Measurements from ENCODE around the gene ARHGEF39.
A peak's percentile ranks its signal among the peaks of the same experiment; 100 is the strongest.

ARHGEF39 gene

DNA sequence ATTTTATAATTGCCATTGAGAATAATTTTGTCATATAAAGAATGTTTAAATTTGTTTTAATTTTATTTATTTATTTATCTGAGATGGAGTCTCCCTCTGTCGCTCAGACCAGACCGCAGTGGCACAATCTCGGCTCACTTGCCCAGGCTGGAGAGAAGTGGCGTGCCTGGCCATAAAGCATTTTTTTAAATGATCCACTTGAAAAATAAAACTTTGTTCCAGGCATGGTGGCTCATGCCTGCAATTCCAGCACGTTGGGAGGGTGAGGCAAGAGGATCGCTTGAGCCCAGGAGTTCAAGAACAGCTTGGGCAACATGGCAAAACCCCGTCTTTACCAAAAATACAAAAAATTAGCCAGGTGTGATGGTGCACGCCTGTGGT, 12.2 kb downstream of the ARHGEF39 start:
- TF ChIP-seq CTCF (IDR thresholded peaks at IDR 0.05; ENCODE audit: low read depth, low read length, missing control alignments) = no peak
- H3K4me3 ChIP-seq (replicated peaks; ENCODE audit: low read depth, low read length) = no peak overlapping the region
- DNase-seq (ENCODE audit: extremely low read depth, low read depth) = no peak

DNA sequence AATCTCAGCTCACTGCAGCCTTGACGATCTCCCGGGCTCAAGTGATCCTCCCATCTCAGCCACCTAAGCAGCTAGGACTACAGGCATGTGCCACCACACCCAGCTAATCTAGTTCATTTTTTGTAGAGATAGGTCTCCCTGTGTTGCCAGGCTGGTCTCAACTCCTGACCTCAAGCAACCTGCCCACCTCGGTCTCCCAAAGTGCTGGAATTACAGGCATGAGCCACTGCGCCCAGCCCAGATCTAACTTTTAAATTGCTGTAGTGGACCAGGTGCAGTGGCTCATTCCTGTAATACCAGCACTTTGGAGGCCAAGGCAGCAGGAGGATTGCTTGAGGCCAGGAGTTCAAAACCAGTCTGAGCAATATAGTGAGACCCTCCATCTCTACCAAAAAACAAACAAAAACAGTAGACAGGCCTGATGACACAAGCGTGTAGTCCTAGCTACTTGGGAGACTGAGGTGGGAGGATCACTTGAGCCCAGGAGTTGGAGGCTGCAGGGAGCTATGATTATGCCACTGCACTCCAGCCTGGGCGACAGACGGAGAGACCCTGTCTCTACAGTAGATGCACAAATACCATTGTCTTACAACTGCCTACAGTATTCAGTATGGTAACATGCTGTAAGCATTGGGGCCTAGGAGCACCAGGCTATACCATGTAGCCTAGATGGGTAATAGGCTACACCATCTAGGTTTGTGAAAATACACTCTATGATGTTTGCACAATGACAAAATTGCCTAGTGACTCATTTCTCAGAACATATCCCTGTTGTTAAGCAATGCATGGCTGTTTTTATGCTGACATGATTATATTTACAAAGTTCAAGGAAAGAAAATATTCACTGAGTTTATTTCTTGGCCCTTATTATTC, 12.8 kb downstream of the ARHGEF39 start:
- H3K4me3 ChIP-seq (replicated peaks; ENCODE audit: low read depth, low read length) = no peak overlapping the region
- DNase-seq (ENCODE audit: extremely low read depth, low read depth) = no peak
- TF ChIP-seq CTCF (IDR thresholded peaks at IDR 0.05; ENCODE audit: low read depth, low read length, missing control alignments) = no peak

DNA sequence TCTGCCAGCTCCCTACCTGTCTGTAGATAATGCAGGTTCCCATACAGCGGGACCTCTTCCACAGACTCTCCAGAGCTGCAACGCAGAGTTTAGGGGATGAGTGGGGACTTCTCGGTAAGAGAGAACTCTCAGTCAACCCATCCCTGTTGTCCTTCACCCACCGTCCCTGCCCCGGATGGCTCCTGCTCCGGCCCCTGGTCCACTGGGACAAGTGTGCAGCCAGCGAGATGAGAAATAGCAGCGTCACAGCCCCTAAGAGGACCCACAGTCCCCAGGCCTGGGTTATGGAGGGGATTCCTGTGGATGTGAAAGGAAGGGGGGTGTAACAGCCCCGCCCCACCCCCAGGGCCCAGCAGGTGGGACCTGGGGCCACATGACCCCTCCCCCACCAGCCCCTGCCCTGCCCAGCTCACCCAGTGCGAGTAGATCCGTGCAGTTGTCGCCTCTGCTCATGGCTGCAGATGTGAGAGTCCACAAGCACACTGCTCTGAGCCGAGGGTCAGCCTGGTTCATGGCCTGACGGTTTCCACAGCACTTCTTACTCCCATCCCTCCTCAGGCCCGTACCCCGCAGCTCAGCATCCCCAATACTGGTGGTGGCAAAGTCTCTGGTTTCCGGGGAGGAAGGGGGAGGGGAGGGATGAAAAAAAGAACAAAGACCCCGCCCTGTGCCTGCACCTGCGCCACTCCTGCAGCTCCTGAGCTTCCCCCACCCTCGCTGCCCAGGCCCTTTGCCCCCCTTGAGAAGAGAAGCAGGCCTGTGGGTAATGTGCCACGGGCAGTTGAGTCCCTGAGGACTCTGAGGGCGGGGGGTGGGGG, 14.4 kb downstream of the ARHGEF39 start, which contains the start of gene SIT1:
Gene SIT1, minus strand, starts transcription at position 591 of the 818 bp plus-strand sequence. Its CDS starts 78 bp downstream, at position 513.
- DNase-seq (ENCODE audit: extremely low read depth, low read depth) = no peak
- TF ChIP-seq CTCF (IDR thresholded peaks at IDR 0.05; ENCODE audit: low read depth, low read length, missing control alignments) = no peak
- no peak within 1 kb of the TSS for H3K4me3 ChIP-seq (replicated peaks; ENCODE audit: low read depth, low read length)

GRCh38 chr9:35649431-35650340, 15.3 kb downstream of the ARHGEF39 start:
- no peak for TF ChIP-seq CTCF (IDR thresholded peaks at IDR 0.05; ENCODE audit: low read depth, low read length, missing control alignments)
- no peak overlapping the region for H3K4me3 ChIP-seq (replicated peaks; ENCODE audit: low read depth, low read length)
- DNase-seq (ENCODE audit: extremely low read depth, low read depth) = no peak

- peak overlapping the region; percentile 54 for H3K4me3 ChIP-seq (replicated peaks; ENCODE audit: low read depth, low read length)
- peak; percentile 85 for TF ChIP-seq CTCF (IDR thresholded peaks at IDR 0.05; ENCODE audit: low read depth, low read length, missing control alignments)
- DNase-seq (ENCODE audit: extremely low read depth, low read depth) = peak; percentile 50
Observed at GRCh38 chr9:35646533-35647265, 18.3 kb downstream of the ARHGEF39 start.
